Non-pigmented ciliary epithelial cell (primary cell): ENCODE results near the gene FDX2.
A peak's percentile ranks its signal among the peaks of the same experiment; 100 is the strongest.

Experiments
- DNase-seq: peaks from one replicate; pipeline ENCODE4 v3.0.0-alpha.2; 2010; ENCODE audit warnings: low read depth

FDX2 gene

GRCh38 chr19:10332965-10333757 lies 17.3 kb upstream of the FDX2 start, which contains the start of gene RAVER1:
TSS of gene RAVER1 (minus strand) at chr19:10333529. CDS start at chr19:10333507, 22 bp downstream.
- peak; percentile 87 for DNase-seq

DNA sequence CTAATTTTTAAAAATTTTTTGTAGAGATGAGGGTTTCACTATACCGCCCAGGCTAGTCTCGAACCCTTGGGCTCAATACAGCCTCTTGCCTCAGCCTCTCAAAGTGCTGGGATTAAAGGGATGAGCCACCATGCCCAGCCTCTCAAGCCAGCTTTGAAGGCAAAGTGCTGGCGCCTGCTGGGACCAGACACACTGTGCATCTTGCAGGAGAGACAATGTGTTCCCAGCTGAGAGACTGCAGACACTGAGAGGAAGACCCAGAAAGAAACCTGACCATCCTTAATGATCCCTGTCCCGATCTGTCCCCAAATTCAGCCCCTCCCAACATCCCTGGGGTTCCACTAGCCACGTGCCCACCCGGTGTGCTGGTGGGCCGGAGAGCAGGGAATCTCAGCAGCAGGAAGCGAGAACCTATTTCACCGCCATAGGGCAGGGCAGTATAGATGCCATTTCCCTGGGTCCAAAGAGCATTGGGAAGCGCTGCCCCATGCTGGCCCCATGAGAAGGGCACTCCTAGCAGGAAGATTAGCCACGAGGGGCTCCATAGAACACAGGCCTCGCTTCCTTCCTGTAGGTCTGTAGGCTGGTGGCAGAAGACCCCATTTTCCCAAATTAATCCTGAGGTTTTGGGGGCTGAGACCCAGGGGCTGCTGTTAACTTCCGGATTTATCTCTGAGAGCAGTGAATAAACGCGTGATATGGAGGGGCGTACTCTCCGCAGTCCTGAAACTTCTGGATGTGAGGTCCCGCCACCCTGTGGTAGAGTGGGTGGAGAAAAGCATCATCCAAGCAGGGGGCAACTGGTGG lies 16.5 kb upstream of the FDX2 start:
- no peak for DNase-seq

GRCh38 chr19:10329555-10329954 lies 13.7 kb upstream of the FDX2 start:
- no peak for DNase-seq

DNA sequence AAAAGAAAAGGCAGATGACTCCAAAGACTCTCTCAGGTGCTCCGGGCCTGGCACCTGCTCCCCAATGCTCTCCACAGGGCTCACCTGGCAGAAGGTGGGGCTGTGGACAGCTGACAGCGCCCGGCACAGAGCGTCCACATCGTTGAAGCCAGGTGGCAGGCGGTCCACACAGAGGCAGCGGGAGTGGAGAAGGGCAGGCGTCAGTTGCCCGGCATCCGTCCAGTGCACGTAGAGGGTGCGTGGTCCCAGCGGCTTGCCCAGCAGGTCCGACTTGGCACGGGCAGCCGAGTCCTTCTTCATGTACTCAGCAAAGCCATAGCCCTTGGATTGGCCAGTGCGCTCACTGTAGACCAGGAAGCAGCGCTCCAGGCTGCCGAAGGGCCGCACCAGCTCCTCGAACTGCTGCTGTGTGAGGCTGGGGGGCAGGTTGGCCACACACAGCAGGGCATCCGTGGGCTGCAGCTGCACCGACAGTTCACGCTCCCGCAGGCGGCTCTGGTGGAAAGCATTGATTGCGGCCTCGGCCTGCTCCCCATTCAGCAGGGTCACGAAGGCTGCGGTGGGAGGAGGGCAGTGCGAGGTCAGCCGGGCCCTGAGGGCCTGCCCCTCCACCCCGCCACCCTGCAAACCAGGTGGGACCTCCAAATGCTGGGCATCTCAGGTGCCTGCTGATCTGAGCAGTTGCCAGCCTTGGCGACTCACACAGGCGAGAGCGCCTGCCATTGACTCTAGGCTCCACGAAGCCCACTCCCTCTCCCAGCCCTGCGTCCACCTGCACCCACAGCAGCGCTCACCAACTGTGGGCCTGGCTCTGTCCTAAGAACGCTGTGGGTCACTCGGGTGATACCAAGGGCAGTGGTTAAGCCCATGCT lies 13.0 kb upstream of the FDX2 start:
- no peak for DNase-seq

DNA sequence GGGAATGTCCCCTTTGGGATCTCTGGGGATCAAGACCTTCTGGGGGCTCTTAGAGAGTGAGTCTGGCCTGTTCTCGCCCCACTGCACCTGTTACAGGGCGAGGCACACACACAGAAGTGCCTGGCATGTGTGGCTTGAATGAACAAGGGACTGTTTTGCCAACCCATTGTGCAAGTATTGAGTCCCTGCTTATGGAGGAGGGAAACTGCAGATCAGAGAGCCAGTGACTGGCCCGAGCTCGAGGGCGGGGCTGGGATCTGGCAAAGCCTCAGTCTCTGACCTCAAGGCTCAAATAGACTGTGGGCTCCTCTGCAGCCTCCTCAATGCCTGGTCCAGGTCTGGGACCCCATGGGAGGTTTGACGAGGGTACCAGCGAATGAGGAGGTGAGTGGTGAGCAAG lies 12.0 kb upstream of the FDX2 start:
- DNase-seq = no peak

DNA sequence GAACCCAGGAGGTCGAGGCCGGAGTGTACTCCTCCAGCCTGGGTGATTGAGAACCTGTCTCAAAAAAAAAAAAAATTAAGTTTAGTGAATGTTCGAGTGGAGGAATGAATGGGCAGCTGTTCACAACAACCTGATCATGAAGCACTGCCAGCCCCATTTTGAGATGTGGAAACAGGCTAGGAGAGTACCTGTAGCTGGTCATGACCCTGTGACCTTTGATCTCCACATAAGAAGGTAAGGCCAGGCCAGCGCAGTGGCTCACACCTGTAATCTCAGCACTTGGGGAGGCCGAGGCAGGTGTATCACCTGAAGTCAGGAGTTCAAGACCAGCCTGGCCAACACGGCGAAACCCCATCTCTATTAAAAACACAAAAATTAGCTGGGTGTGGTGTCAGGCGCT lies 9.9 kb upstream of the FDX2 start:
- no peak for DNase-seq

- no peak for DNase-seq
Observed at GRCh38 chr19:10321874-10322835, 6.3 kb upstream of the FDX2 start.

GRCh38 chr19:10321417-10321797 lies 5.6 kb upstream of the FDX2 start:
- no peak for DNase-seq

- DNase-seq = no peak
Observed at GRCh38 chr19:10320602-10321416, 5.0 kb upstream of the FDX2 start.

GRCh38 chr19:10318807-10319682 lies 3.2 kb upstream of the FDX2 start:
- no peak for DNase-seq

DNA sequence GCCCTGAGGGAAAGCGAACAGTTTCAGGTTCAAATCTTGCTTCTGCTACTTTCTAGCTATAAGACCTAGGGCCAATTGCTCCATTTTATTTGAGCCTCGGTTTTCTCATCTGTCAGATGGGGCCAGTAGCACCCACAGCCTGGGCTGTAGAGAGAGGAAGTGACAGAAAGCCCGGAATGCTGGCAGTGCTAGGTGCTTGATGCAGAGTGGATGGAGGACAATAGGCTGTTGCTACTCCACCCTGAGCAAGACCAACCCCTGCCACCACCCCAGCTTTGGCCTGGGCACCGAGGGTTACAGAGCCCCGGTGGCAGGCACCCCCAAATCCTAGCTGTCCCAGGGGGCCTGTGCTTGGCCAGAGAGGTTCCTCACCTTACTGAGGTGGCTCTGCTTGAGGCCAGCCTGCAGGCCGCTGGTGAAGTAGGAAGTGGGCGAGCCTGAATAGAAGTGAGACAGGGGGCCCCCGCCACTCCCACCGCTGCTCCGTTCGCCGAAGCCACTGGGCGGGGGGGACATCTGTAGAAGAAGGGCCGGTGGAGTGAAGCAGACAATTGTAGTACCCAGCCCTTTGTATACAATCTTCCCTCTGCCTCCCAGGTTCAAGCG lies 2.1 kb upstream of the FDX2 start:
- DNase-seq = no peak

DNA sequence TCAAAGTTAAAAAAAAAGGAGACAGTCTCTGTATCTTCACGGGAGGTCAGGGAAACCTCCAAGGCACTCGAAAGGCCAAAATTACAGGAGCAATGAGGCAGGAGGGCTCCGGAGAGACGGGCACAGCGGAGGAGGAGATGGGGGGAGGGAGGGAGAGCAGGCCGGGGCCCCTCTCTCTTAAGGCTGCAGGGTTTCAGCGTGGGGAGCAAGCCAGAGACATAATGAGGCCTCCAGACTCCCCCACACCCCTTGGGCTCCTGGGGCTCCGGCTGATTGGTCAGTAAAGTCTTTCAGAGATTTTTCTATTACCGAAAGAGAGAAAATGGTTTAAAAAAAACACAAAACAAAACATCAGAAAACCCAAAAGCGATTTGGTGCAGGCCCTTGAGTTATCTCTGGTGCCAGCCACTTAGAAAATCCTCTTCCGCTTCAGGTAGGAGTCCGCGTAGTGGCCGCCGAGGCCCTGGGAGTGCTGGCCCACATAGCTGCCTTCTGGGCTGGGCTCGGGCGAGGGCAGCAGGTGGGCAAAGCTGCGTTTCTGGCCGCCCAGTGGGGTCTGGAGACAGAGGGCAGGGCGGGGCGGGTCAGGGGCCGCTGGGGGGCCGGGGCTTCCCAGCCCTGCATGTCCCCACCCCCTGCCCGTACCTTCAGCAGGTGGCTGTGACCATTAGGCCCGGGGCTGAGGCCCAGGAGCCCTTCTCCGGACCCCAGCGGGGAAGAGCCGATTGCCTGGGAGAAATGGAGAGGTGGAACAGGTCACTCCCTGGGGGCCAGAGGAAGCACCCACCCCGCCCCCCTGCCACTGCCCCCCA lies 1.4 kb upstream of the FDX2 start:
- no peak for DNase-seq

- DNase-seq = no peak
Observed at GRCh38 chr19:10316229-10317044, 622 bp upstream of the FDX2 start.

DNA sequence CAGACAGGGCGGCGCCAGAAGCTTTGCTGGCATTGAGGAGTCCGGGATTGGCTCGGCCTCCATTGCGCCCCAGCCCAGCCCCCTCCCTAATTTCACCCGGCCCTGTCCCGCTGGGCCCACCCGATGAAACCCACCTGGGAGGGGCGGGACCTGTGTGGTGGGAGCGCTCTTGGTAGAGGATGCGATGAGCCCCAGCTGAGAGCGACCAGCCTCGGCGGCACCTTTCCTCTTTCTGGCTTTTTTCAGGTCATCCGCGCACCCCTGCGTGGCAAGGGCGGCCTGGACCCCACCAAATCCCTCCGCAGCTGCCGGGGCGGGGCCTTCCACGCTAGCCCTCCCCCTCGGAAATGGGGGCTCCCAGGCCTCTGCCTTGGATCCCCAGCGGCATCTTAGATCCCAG lies 6.4 kb downstream of the FDX2 start, which contains the start of gene ZGLP1:
Gene ZGLP1, minus strand, starts transcription at position 393 of the 400 bp plus-strand sequence.
- DNase-seq = no peak

- no peak for DNase-seq
Observed at GRCh38 chr19:10306327-10306726, 9.5 kb downstream of the FDX2 start.

GRCh38 chr19:10305139-10305806 lies 10.5 kb downstream of the FDX2 start:
- DNase-seq = no peak
